Naive B cell (primary cell): ENCODE data around the gene DOCK10. TPM values are rescaled to one million over a fixed set of nuclear protein-coding genes. Genes with fewer than 3 reads are reported as not detected.

Experiments
- ATAC-seq, 2 donors: fragments of 150-1000 bp; cut with Tn5 transposase; 2 replicates each; pipeline ENCODE4 v1.10.0; 2021; ENCODE audit warnings: low read depth in 2 of 2, mild to moderate bottlenecking in 2 of 2, moderate library complexity in 2 of 2
- DNase-seq: peaks from one replicate; pipeline ENCODE4 v3.0.0; 2022
- H3K27ac Mint-ChIP-seq, 6 donors: one replicate each; pipeline ENCODE4 v1.8.0; 2020 to 2022; ENCODE audit warnings: mild to moderate bottlenecking in 6 of 6, mixed read lengths in 6 of 6, moderate library complexity in 5 of 6, inconsistent platforms in 2 of 6
- H3K27me3 Mint-ChIP-seq, 3 donors: one replicate each; pipeline ENCODE4 v1.8.0; 2021 to 2022; ENCODE audit warnings: mixed read lengths in 3 of 3, mild to moderate bottlenecking in 1 of 3
- H3K36me3 Mint-ChIP-seq, 2 donors: one replicate each; pipeline ENCODE4 v1.8.0; 2020 to 2022; ENCODE audit warnings: mixed read lengths in 2 of 2, inconsistent platforms in 1 of 2, mild to moderate bottlenecking in 1 of 2
- H3K4me1 Mint-ChIP-seq, 3 donors: one replicate each; pipeline ENCODE4 v1.8.0; 2020 to 2022; ENCODE audit warnings: mixed read lengths in 3 of 3, inconsistent platforms in 1 of 3, mild to moderate bottlenecking in 1 of 3, moderate library complexity in 1 of 3
- H3K4me3 Mint-ChIP-seq, 8 donors: one replicate each; pipeline ENCODE4 v1.8.0; 2020 to 2022; ENCODE audit warnings: mild to moderate bottlenecking in 8 of 8, mixed read lengths in 8 of 8, moderate library complexity in 8 of 8, inconsistent platforms in 2 of 8
- H3K9me3 Mint-ChIP-seq, 7 donors: one replicate each; pipeline ENCODE4 v1.8.0; 2020 to 2022; ENCODE audit warnings: mixed read lengths in 7 of 7, mild to moderate bottlenecking in 5 of 7, inconsistent platforms in 2 of 7, moderate library complexity in 1 of 7
- polyA plus RNA-seq, 6 donors: library from polyadenylated mRNA; unstranded; fragments of 300-500 nt; fragmentation: Illumina TruSeq; gene quantifications; one replicate each; pipeline ENCODE4 v1.2.3, GENCODE V29; 2021; ENCODE audit warnings: low read depth in 6 of 6

Gene DOCK10
- polyA plus RNA-seq, 6 donors from 2014 or later, result 18.4 to 29.9 (median 21.6) TPM

GRCh38 chr2:225037415-225038230 lies 4.6 kb downstream of the DOCK10 start:
- peaks cover 51 to 67% (median 57%) of the 10 kb centered on the region in 3 donors for H3K4me1 Mint-ChIP-seq
- no peaks in the 10 kb centered on the region for H3K27me3 Mint-ChIP-seq
- H3K9me3 Mint-ChIP-seq, result no peaks in the 10 kb centered on the region
- H3K36me3 Mint-ChIP-seq, result peaks cover 11 to 19% of the 10 kb centered on the region in 2 donors
- ATAC-seq (no peak), DNase-seq (no peak)
- peak overlapping the region in 2 of 6 donors; percentile 24 to 61 for H3K27ac Mint-ChIP-seq
- peak overlapping the region in 3 of 8 donors; percentile 37 to 95 (median 39) for H3K4me3 Mint-ChIP-seq

DNA sequence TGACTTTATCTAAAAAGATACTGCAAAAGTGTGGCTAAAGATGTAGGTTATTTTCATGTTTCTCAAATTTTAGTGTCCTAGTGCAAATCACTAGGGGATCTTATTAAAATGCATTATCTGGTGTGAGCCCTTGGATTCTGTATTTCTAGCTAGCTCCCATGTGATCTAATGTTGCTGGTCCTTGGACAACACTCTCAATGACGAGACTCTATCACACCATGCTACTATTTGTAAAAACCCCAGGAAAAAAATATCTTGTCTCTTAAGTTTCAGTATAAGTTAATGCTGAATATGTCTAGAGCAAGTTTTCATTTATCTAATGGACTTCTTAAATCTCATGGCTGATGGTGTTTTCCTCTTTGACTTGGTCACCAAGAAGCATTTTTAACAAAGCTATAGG lies 5.8 kb downstream of the DOCK10 start:
- no peak overlapping the region for H3K4me3 Mint-ChIP-seq
- H3K36me3 Mint-ChIP-seq, result peaks cover 11 to 19% of the 10 kb centered on the region in 2 donors
- no peak overlapping the region for H3K27ac Mint-ChIP-seq
- no peaks in the 10 kb centered on the region for H3K9me3 Mint-ChIP-seq
- DNase-seq, result no peak
- H3K27me3 Mint-ChIP-seq, result no peaks in the 10 kb centered on the region
- ATAC-seq, result no peak
- H3K4me1 Mint-ChIP-seq, result peaks cover 55 to 73% (median 64%) of the 10 kb centered on the region in 3 donors

GRCh38 chr2:225033440-225034318 lies 8.6 kb downstream of the DOCK10 start:
- Mint-ChIP-seq H3K36me3 (peaks cover 11 to 24% of the 10 kb centered on the region in 2 donors), H3K9me3 (peaks cover 0 to 2% (median 0%) of the 10 kb centered on the region in 7 donors), H3K4me3 (peak overlapping the region in 1 of 8 donors; percentile 57), H3K27ac (peak overlapping the region in 3 of 6 donors; percentile 48 to 67 (median 61)), H3K4me1 (peaks cover 41 to 58% (median 53%) of the 10 kb centered on the region in 3 donors), H3K27me3 (no peaks in the 10 kb centered on the region)
- DNase-seq, result no peak
- ATAC-seq, result no peak

DNA sequence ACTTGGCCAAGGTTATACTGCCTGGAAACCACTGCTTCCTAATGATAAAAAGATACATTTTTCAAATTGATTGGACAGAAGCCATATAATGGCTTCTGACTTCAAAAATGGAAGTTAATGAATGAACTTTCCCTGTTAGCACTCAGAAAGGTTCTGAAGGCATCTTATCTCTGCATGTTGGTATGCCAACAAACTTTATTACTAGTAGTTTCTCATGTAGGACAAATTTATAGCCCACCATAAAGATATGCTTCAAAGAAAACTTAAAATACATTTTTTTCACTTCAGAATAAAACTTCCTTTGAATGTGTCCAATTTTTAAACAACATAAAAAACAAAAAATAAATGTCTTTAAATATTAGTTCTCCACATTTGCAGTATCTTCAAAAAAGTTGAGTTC lies 10.0 kb downstream of the DOCK10 start:
- Mint-ChIP-seq H3K4me1 (peaks cover 41 to 53% (median 52%) of the 10 kb centered on the region in 3 donors), H3K27me3 (no peaks in the 10 kb centered on the region), H3K36me3 (peaks cover 11 to 24% of the 10 kb centered on the region in 2 donors), H3K4me3 (no peak overlapping the region), H3K9me3 (peaks cover 0 to 2% (median 0%) of the 10 kb centered on the region in 7 donors), H3K27ac (no peak overlapping the region)
- DNase-seq (no peak), ATAC-seq (no peak)

GRCh38 chr2:225031599-225031998 lies 10.7 kb downstream of the DOCK10 start:
- H3K36me3 Mint-ChIP-seq, result peaks cover 11 to 24% of the 10 kb centered on the region in 2 donors
- DNase-seq (no peak), ATAC-seq (no peak)
- peaks cover 44 to 53% (median 50%) of the 10 kb centered on the region in 3 donors for H3K4me1 Mint-ChIP-seq
- H3K4me3 Mint-ChIP-seq, result peak overlapping the region in 2 of 8 donors; percentile 26 to 27
- peak overlapping the region in 1 of 6 donors; percentile 13 for H3K27ac Mint-ChIP-seq
- H3K9me3 Mint-ChIP-seq, result peaks cover 0 to 2% (median 0%) of the 10 kb centered on the region in 7 donors
- H3K27me3 Mint-ChIP-seq, result no peaks in the 10 kb centered on the region

- peaks cover 11 to 24% of the 10 kb centered on the region in 2 donors for H3K36me3 Mint-ChIP-seq
- peak overlapping the region in 1 of 6 donors; percentile 13 for H3K27ac Mint-ChIP-seq
- H3K27me3 Mint-ChIP-seq, result no peaks in the 10 kb centered on the region
- H3K9me3 Mint-ChIP-seq, result peaks cover 0 to 2% (median 0%) of the 10 kb centered on the region in 7 donors
- ATAC-seq (no peak), DNase-seq (no peak)
- H3K4me3 Mint-ChIP-seq, result no peak overlapping the region
- H3K4me1 Mint-ChIP-seq, result peaks cover 51 to 58% (median 55%) of the 10 kb centered on the region in 3 donors
These were observed 11.4 kb downstream of the DOCK10 start for GRCh38 chr2:225030893-225031292.

DNA sequence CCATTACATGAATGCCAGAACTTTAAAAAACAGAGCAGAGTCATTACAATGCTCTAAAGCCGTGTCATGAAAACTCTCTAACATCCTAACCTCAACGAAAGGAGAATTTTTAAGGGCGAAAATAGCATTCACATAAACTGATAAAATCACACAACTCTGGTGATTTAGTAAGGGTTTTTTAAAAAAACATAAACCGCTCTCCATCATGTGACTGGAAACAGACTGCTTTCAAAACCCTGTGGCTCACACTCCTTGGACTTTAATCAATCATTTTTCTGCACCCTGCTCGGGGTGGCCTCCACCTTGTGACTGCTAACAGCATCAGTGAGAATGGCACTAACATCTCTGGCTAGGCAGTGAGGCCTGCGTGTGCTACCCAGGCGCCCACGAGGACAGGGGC lies 12.1 kb downstream of the DOCK10 start:
- peaks cover 0 to 2% (median 0%) of the 10 kb centered on the region in 7 donors for H3K9me3 Mint-ChIP-seq
- peaks cover 54 to 59% (median 57%) of the 10 kb centered on the region in 3 donors for H3K4me1 Mint-ChIP-seq
- H3K4me3 Mint-ChIP-seq, result peak overlapping the region in 2 of 8 donors; percentile 32 to 73
- no peak for ATAC-seq
- H3K27me3 Mint-ChIP-seq, result no peaks in the 10 kb centered on the region
- DNase-seq, result no peak
- peak overlapping the region in 3 of 6 donors; percentile 17 to 36 (median 19) for H3K27ac Mint-ChIP-seq
- H3K36me3 Mint-ChIP-seq, result peaks cover 11 to 24% of the 10 kb centered on the region in 2 donors

- ATAC-seq (no peak), DNase-seq (no peak)
- Mint-ChIP-seq H3K27me3 (no peaks in the 10 kb centered on the region), H3K4me1 (peaks cover 44 to 46% (median 45%) of the 10 kb centered on the region in 3 donors), H3K4me3 (no peak overlapping the region), H3K27ac (peak overlapping the region in 1 of 6 donors; percentile 56), H3K36me3 (peaks cover under 1 to 8% of the 10 kb centered on the region in 2 donors), H3K9me3 (peaks cover 0 to 2% (median 0%) of the 10 kb centered on the region in 7 donors)
These were observed 13.7 kb downstream of the DOCK10 start for GRCh38 chr2:225028572-225028971.

DNA sequence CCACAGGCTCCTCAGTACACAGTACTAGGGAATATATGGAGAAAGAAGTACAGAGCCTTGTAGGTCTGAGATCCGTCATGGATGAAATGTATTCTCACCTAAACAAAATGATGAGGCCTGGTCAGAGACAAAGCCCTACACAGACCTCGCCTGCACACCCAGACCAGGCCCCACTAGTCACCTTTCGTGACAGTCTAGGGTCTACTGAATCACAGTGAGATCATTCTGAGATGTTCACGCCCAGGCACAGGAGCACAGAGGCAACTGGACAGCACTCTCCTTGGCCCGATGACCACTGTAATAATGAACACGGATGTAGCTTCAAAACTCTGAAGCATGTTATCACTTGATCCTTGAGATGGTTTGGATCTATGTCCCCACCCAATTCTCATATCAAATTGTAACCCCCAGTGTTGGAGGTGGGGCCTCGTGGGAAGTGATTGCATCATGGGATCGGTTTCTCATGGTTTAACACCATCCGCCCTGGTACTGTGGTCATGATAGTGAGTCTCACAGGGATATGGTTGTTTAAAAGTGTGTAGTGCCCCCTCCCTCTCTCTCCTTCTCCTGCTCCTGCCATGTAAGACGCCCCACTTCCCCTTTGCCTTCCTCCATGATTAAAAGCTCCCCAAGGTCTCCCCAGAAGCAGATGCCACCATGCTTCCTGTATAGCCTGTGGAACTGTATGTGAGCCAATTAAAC lies 15.1 kb downstream of the DOCK10 start:
- peak overlapping the region; percentile 9 to 66 (median 50) for H3K27ac Mint-ChIP-seq
- ATAC-seq (peak in 1 of 2 donors; percentile 25), DNase-seq (no peak)
- peaks cover 46 to 54% (median 47%) of the 10 kb centered on the region in 3 donors for H3K4me1 Mint-ChIP-seq
- no peaks in the 10 kb centered on the region for H3K27me3 Mint-ChIP-seq
- H3K36me3 Mint-ChIP-seq, result peaks cover 0 to 5% of the 10 kb centered on the region in 2 donors
- H3K9me3 Mint-ChIP-seq, result peaks cover 0 to 2% (median 0%) of the 10 kb centered on the region in 7 donors
- H3K4me3 Mint-ChIP-seq, result peak overlapping the region in 2 of 8 donors; percentile 22 to 37

GRCh38 chr2:225025917-225026571 lies 16.2 kb downstream of the DOCK10 start:
- ATAC-seq (peak; percentile 56 to 71), DNase-seq (no peak)
- Mint-ChIP-seq H3K4me3 (peak overlapping the region in 5 of 8 donors; percentile 1 to 12 (median 3)), H3K27me3 (no peaks in the 10 kb centered on the region), H3K27ac (peak overlapping the region in 5 of 6 donors; percentile 1 to 73 (median 9)), H3K4me1 (peaks cover 35 to 46% (median 39%) of the 10 kb centered on the region in 3 donors), H3K9me3 (peaks cover 0 to 2% (median 0%) of the 10 kb centered on the region in 7 donors), H3K36me3 (peaks cover 0 to 1% of the 10 kb centered on the region in 2 donors)

- ATAC-seq, result no peak
- Mint-ChIP-seq H3K27ac (peak overlapping the region in 1 of 6 donors; percentile 2), H3K36me3 (no peaks in the 10 kb centered on the region), H3K4me3 (no peak overlapping the region), H3K4me1 (peaks cover 24 to 40% (median 25%) of the 10 kb centered on the region in 3 donors), H3K9me3 (no peaks in the 10 kb centered on the region), H3K27me3 (no peaks in the 10 kb centered on the region)
- DNase-seq, result no peak
These were observed 20.1 kb downstream of the DOCK10 start for GRCh38 chr2:225022188-225022587.

- Mint-ChIP-seq H3K9me3 (no peaks in the 10 kb centered on the region), H3K27me3 (no peaks in the 10 kb centered on the region), H3K4me3 (no peak overlapping the region), H3K36me3 (no peaks in the 10 kb centered on the region), H3K27ac (no peak overlapping the region), H3K4me1 (peaks cover 7 to 21% (median 9%) of the 10 kb centered on the region in 3 donors)
- ATAC-seq (no peak), DNase-seq (no peak)
These were observed 22.0 kb downstream of the DOCK10 start for GRCh38 chr2:225020168-225020849.
